ENCODE measurements around the gene MAEA. TPM values are rescaled to one million over a fixed set of nuclear protein-coding genes. Genes with fewer than 3 reads are reported as not detected.
"Not testable (repeated sequence)": the region's sequence is repeated elsewhere in the genome, so short reads cannot be mapped to it uniquely, and the experiment has no call there.

Gene MAEA
- total RNA-seq, 1 donor from 2014 or later, result 63.2 TPM

DNA sequence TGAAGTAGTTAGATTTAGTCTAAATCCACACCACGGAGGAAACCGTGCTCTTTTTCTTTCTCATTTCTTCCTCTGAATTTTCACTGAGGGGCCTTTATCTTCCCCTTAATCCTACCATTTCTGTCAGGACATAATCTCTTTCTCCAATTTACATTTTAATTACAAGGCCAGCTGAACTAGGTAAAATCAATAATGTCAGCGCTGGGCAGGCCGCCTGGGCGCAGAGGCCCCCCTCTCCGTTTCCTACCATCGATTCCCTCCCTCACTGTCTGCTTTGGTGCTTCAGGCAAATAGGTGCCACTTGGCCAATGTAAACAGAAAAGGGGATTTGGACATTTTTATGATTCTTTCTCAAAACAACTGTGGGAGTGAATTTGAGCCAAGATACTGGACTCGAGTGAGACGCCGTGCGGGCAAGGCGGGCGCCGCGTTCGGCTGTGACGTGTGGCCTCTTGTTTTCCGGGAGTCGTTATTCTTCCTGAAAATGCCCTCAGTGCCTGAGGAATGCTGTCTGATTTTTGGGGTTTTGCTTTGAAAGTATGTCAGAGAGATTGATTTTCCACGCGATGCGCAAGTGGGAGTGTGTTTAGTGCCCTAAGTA lies 79.9 kb downstream of the MAEA start:
- no peak for TF ChIP-seq CTCF (IDR thresholded peaks at IDR 0.05)
- H3K27ac ChIP-seq, result no peak overlapping the region
- peaks cover 7% of the 10 kb centered on the region for H3K4me1 ChIP-seq
- H3K4me3 ChIP-seq, result no peak overlapping the region
- H3K27me3 ChIP-seq, result no peaks in the 10 kb centered on the region
- no peaks in the 10 kb centered on the region for H3K9me3 ChIP-seq
- peaks cover 43% of the 10 kb centered on the region for H3K36me3 ChIP-seq
- DNase-seq (peak; percentile 12), ATAC-seq (no peak)
- intact Hi-C loops (cut with DNase I), result no loop called here

DNA sequence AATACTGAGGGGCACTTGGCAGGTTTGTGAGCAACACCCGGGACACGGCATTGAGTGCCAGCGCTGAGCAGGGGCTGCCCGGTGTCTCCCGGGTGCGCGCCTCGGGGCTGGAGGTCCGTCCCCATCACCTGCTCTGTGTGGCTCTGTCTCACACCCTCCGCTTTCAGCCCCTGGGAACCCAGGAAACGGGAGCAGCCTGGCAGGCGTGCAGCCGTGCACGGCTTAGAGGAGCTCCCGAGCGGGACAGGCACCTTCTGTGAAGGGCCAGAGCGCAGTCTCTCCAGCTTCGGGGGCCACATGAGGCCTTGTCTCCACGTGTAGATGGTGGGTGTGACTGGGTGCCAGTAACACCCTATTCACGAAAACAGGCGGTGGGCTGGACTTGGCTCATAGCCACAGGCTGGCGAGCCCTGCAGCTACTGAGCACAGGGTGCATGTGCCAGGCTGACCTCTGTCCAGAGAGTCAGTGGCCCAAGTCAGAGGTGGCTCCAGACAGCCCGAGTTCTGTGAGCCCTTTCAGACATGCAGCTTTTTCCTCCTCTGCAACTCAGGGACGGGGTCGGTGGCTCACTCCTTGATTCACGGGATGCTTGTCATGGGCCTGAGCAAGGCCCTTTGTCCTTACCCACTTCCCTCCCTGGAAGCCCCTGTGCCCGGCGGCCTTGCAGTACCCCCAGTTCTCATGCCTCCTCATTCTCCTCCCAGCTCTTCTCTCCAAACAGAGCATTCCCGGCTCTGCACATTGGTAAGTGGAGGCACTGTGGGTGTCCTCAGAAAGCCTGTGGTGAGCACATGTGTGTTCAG lies 80.8 kb downstream of the MAEA start:
- intact Hi-C loops (cut with DNase I), result no loop called here
- H3K36me3 ChIP-seq, result peaks cover 49% of the 10 kb centered on the region

DNA sequence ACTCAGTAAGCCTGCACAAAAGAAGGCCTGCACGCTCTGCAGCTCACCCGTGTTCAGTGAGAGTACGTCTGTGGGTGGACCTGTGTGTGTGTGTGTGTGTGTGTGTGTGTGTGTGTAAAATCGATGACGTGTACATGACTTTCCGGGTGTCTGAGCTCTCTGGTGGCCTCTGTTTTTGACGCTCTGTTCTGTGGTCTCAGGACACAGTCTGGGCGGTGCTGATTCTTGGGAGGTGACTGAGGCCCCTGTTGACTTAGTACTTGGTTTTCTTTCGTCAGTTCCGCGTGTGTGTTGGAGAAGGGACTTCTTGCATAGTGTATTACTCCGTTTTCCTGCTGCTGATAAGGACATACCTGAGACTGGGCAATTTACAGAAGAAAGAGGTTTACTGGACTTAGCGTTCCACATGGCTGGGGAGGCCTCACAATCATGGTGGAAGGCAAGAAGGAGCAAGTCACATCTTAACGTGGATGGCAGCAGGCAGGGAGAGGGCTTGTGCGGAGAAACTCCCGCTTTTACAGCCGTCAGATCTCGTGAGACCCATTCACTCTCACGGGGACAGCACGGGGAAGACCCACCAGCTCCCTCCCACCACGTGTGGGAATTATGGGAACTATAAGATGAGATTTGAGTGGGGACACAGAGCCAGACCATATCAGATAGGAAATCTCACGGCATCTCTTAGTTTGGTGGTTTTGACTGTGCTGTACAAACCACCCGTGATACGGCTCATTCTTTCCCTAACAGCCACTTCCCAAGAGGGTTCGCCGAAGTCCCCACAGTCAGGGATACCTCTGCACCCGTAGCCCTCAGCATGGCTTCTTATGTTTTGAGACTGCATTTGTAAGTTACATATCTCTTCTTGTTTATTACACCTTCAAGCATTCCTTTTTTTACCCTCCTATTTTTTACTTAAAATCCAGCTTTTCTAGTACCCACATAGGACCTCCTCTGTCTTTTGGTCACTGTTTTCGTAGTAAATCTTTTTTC lies 81.8 kb downstream of the MAEA start:
- no peak for ATAC-seq
- no peak for TF ChIP-seq CTCF (IDR thresholded peaks at IDR 0.05)
- H3K27ac ChIP-seq, result no peak overlapping the region
- peaks cover 49% of the 10 kb centered on the region for H3K36me3 ChIP-seq
- H3K9me3 ChIP-seq, result no peaks in the 10 kb centered on the region
- intact Hi-C loops (cut with DNase I), result no loop called here
- H3K27me3 ChIP-seq, result no peaks in the 10 kb centered on the region
- H3K4me1 ChIP-seq, result no peaks in the 10 kb centered on the region
- peak; percentile 31 for DNase-seq
- no peak overlapping the region for H3K4me3 ChIP-seq

More for the DNA sequence above, 80.8 kb downstream of the MAEA start:
- ATAC-seq (no peak), DNase-seq (peak; percentile 51)
- no peaks in the 10 kb centered on the region for H3K27me3 ChIP-seq
- no peak overlapping the region for H3K4me3 ChIP-seq
- H3K4me1 ChIP-seq, result no peaks in the 10 kb centered on the region
- no peaks in the 10 kb centered on the region for H3K9me3 ChIP-seq
- no peak overlapping the region for H3K27ac ChIP-seq
- TF ChIP-seq CTCF (IDR thresholded peaks at IDR 0.05), result no peak

- H3K4me3 ChIP-seq; H3K4me1 ChIP-seq; H3K9me3 ChIP-seq; ATAC-seq; H3K27ac ChIP-seq; intact Hi-C loops (cut with DNase I); H3K27me3 ChIP-seq: not testable (repeated sequence)
- DNase-seq, result peak; percentile 9
- peaks cover 42% of the 10 kb centered on the region for H3K36me3 ChIP-seq
Measured at GRCh38 chr4:1372576-1372975, 82.9 kb downstream of the MAEA start.

GRCh38 chr4:1373892-1374705 lies 84.4 kb downstream of the MAEA start:
- Histone ChIP-seq H3K27me3 (no peaks in the 10 kb centered on the region), H3K36me3 (peaks cover 42% of the 10 kb centered on the region), H3K4me3 (no peak overlapping the region), H3K4me1 (no peaks in the 10 kb centered on the region), H3K9me3 (no peaks in the 10 kb centered on the region), H3K27ac (no peak overlapping the region)
- intact Hi-C loops (cut with DNase I), result no loop called here
- DNase-seq (peak; percentile 51), ATAC-seq (no peak)
- no peak for TF ChIP-seq CTCF (IDR thresholded peaks at IDR 0.05)

Measured in upper lobe of right lung (tissue), 1 donor.